ENCODE results near the gene CLASP1. TPM values are rescaled to one million over a fixed set of nuclear protein-coding genes. Genes with fewer than 3 reads are reported as not detected.
"Not testable (repeated sequence)": the region's sequence is repeated elsewhere in the genome, so short reads cannot be mapped to it uniquely, and the experiment has no call there.

The CLASP1 gene
- total RNA-seq, 2 donors from 2014 or later: 50.4 to 55.8 TPM

GRCh38 chr2:121356058-121356640 is 293.1 kb downstream of the CLASP1 start:
- DNase-seq (ENCODE audit: low spot score): no peak
- intact Hi-C loops (cut with DNase I): no loop called here

GRCh38 chr2:121355488-121355887 is 293.8 kb downstream of the CLASP1 start:
- intact Hi-C loops (cut with DNase I): no loop called here

GRCh38 chr2:121351521-121352318 is 297.5 kb downstream of the CLASP1 start:
- intact Hi-C loops (cut with DNase I): no loop called here
- DNase-seq (ENCODE audit: low spot score): no peak

More at GRCh38 chr2:121355488-121355887, 293.8 kb downstream of the CLASP1 start:
- DNase-seq (ENCODE audit: low spot score): no peak

GRCh38 chr2:121350890-121351289 is 298.4 kb downstream of the CLASP1 start:
- intact Hi-C loops (cut with DNase I): no loop called here
- DNase-seq (ENCODE audit: low spot score): no peak

- no peak for DNase-seq (ENCODE audit: low spot score)
- intact Hi-C loops (cut with DNase I): no loop called here
These were observed 298.9 kb downstream of the CLASP1 start for GRCh38 chr2:121350402-121350775.

GRCh38 chr2:121349721-121350401 is 299.4 kb downstream of the CLASP1 start:
- intact Hi-C loops (cut with DNase I): no loop called here
- DNase-seq (ENCODE audit: low spot score): no peak

GRCh38 chr2:121348128-121348740 is 301.0 kb downstream of the CLASP1 start:
- intact Hi-C loops (cut with DNase I): no loop called here
- DNase-seq (ENCODE audit: low spot score): no peak

GRCh38 chr2:121346859-121347258 is 302.4 kb downstream of the CLASP1 start:
- intact Hi-C loops (cut with DNase I): no loop called here
- DNase-seq (ENCODE audit: low spot score): no peak

- no peak for DNase-seq (ENCODE audit: low spot score)
- intact Hi-C loops (cut with DNase I): no loop called here
These were observed 302.9 kb downstream of the CLASP1 start for GRCh38 chr2:121346407-121346806.

- no peak for DNase-seq (ENCODE audit: low spot score)
- intact Hi-C loops (cut with DNase I): no loop called here
These were observed 303.4 kb downstream of the CLASP1 start for GRCh38 chr2:121345887-121346286.

GRCh38 chr2:121345101-121345500 is 304.2 kb downstream of the CLASP1 start:
- DNase-seq (ENCODE audit: low spot score): no peak
- intact Hi-C loops (cut with DNase I): no loop called here

GRCh38 chr2:121343828-121344399 is 305.3 kb downstream of the CLASP1 start:
- intact Hi-C loops (cut with DNase I): not testable (repeated sequence)

GRCh38 chr2:121343191-121343590 is 306.1 kb downstream of the CLASP1 start:
- intact Hi-C loops (cut with DNase I): no loop called here
- no peak for DNase-seq (ENCODE audit: low spot score)

More at GRCh38 chr2:121343828-121344399, 305.3 kb downstream of the CLASP1 start:
- DNase-seq (ENCODE audit: low spot score): not testable (repeated sequence)

GRCh38 chr2:121342751-121343150 is 306.5 kb downstream of the CLASP1 start:
- intact Hi-C loops (cut with DNase I): no loop called here
- no peak for DNase-seq (ENCODE audit: low spot score)

GRCh38 chr2:121340926-121341325 is 308.3 kb downstream of the CLASP1 start:
- intact Hi-C loops (cut with DNase I): no loop called here
- DNase-seq (ENCODE audit: low spot score): no peak

- intact Hi-C loops (cut with DNase I): loop anchor here in 1 of 2 donors (10.0 kb wide), 1 partner anchor 243 kb away; no protein-coding TSS in a partner anchor
- DNase-seq (ENCODE audit: low spot score): no peak
These were observed 311.0 kb downstream of the CLASP1 start for GRCh38 chr2:121338281-121338680.

GRCh38 chr2:121336528-121337294 is 312.6 kb downstream of the CLASP1 start:
- intact Hi-C loops (cut with DNase I): loop anchor here in 1 of 2 donors (10.0 kb wide), 1 partner anchor 242 kb away; no protein-coding TSS in a partner anchor
- DNase-seq (ENCODE audit: low spot score): no peak
